Airway epithelial cell (primary cell): ENCODE results near the gene ALKAL2. TPM values are rescaled to one million over a fixed set of nuclear protein-coding genes. Genes with fewer than 3 reads are reported as not detected.

Experiments used
- total RNA-seq: library from RNA; depleted of rRNA; stranded (reverse); fragments of >200 nt; gene quantifications from 2 replicates; pipeline ENCODE4 v1.2.3, GENCODE V29; 2015

Gene ALKAL2, protein sequence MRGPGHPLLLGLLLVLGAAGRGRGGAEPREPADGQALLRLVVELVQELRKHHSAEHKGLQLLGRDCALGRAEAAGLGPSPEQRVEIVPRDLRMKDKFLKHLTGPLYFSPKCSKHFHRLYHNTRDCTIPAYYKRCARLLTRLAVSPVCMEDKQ
- total RNA-seq: not detected in 2 replicates

DNA sequence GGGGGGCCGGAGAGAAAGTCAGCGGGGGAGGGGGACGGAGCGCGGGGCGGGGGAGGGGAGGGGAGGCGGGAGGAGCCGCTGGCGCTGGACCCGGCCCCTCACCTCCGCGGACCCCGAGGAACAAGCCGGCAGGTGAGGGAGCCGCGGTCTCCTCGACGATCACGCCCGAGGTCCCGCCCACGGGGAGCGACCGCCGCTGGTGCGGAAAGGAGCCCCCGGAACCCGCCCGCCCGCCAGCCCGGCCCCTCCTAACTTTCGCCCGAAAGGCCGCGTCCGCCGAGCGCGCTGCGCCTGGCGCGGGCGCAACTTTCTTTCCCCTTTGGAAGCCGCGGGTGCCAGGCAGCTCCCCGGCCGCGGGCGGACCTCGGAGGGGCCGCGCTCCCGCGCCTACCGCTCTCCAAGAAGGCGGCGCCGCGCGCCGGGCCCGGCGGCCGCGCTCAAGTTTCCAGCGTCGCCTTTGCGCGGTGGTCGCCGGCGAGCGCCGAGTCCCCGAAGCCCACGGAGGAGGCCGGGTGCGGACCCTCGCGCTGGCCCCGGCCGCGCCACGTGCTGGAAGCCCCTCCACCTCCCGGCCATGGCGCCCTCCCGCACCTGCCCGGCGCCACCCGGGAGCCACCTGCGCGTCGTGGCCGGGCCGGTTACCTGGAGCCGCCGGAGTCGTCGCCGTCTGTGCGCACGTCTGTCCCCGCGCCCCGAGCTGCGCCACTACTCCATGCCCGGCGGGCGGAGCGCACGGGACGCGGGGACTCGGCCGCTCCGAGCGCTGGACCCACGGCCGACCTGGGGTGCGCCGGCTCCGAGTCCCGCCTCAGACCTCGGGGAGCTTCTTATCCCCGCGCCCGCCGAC is at the start of gene ALKAL2:
ALKAL2 (minus strand) TSS at position 181 of the 847 bp plus-strand sequence. CDS start 256 bp downstream, outside the sequence.

DNA sequence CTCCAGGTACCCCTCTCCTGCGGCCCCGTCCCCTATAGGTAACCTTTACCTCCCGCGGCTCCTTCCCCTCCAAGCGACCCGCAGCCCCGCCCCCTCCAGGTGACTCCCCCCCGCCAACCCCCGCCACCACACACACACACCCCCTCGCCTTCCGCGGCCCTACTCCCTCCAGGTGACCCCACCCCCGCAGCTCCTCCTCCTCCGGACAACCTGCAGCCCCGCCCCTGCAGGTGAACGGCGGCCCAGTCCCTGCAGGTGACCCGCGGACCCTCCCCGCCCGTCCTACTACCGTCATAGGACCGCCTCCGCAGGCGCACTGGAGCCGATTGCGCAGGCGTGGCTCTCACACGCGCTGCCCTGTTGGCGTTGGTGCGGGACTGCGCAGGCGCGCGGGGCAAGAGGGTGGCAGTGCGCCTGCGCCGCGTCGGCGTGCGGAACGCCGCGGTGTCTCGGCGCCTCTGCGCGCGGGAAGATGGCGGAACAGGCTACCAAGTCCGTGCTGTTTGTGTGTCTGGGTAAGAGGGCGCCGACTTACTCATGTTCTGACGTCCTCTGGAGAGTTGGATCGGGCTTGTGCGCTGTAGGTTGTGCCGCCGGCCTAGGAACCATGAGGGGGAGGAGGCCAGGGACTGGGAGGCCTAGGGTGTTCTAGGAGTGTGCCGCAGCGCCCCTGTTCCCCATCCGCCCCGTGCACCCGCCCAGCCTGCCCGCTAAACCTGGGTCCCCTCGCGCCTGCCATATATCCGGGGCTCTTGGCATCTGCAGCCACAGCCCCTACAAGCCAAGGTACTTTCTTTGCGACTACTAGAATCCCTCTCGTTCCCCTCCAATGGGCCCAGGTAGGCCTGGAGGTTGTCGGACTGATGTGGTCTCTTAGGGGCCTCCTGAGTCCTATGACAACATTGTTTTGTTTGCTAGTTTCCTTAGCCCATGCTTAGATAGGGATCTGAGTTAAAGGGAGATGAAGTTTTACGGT is 23.1 kb downstream of the ALKAL2 start, which contains the start of gene ACP1:
ACP1 (plus strand) TSS at position 455 of the 976 bp plus-strand sequence; CDS start at position 473, 18 bp downstream.

DNA sequence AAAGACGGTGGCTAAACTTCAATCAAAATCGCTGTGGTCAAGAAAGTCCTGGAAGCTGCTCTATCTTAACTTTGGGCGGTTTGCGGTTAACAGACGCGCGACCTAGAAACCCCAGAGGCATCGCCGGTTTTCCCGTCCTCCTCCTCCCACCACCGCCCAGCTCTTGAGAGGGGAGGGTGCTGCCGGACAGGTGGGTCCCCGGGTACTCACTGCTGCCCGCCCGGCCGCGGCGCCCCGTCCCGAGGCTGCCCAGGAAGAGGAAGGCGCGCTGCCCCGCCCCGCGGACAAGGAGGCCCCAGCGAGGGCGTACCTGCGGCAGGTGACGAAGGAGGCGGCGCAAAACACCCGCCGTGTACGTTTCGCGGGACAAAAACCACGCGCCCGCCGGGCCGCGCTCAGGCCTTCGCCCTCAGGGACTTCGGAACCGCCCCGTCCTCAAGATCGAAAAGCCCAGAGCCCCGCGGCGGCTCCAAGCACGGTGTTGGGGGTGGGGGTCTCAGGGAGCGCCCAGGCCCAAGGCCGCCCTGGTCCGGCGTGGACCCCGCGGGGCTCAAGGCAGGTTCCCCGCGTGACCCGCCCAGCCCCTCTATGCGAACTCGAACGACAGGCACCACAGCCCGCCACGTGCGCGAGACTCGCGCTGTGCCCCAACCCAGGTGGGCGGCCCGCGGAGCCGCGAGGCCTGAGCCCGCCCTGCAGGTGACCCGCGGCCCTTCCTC is 24.0 kb downstream of the ALKAL2 start, which contains the start of gene SH3YL1:
SH3YL1 (minus strand) TSS at position 259 of the 719 bp plus-strand sequence; CDS start at position 211, 48 bp downstream.

Other genes with a start within 250 kb of the ALKAL2 start
- 12.9 and 14.2 TPM in 2 replicates for gene FAM110C, start 241.6 kb downstream of the ALKAL2 start, total RNA-seq
- gene SH3YL1, start 24.1 kb downstream of the ALKAL2 start, total RNA-seq: 42.3 and 59.2 TPM in 2 replicates
- 78.8 and 87.4 TPM in 2 replicates for gene ACP1, start 23.1 kb downstream of the ALKAL2 start, total RNA-seq